ENCODE results near the gene ABTB1. TPM values are rescaled to one million over a fixed set of nuclear protein-coding genes. Genes with fewer than 3 reads are reported as not detected.

Gene ABTB1
- total RNA-seq, 1 experiment from 2014 or later, result 6.9 TPM

DNA sequence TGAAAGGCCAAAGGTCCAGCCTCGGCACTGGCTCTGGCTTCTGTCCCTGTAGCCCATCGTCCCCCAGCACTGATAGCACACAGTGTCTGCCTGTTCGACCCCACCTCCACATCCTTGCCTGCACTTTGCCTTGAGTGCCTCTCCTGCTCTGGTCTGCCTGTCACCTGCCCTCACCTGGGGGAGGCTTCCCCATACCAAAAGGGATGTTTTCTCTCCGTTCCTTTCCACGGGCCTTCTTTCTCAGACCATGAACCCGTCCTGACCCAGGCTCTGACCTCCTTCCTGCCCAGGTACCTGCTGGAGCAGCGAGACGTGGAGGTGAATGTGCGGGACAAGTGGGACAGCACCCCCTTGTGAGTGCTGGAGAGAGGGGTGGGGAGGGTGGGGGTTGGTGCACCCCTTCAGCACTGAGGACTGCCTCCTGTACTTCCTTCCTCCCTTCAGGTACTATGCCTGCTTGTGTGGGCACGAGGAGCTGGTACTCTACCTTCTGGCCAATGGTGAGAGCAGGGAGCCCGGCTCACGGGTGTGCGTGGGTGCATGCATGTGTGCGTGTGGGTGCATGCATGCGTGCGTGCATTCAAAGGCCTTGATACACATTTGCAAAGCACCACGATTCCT is 1.5 kb downstream of the ABTB1 start:
- no TSS peak for BruUV-seq (replicated peaks)
- TF ChIP-seq TCF7L2 (IDR thresholded peaks at IDR 0.05; ENCODE audit: low read depth, low read length) (no peak), SIN3A (IDR thresholded peaks at IDR 0.05; ENCODE audit: borderline replicate concordance, insufficient read depth, low read depth, low read length) (no peak), POLR2AphosphoS5 (IDR thresholded peaks at IDR 0.05; ENCODE audit: low read depth, low read length) (no peak)
- TF ChIP-seq, protein P1, sequence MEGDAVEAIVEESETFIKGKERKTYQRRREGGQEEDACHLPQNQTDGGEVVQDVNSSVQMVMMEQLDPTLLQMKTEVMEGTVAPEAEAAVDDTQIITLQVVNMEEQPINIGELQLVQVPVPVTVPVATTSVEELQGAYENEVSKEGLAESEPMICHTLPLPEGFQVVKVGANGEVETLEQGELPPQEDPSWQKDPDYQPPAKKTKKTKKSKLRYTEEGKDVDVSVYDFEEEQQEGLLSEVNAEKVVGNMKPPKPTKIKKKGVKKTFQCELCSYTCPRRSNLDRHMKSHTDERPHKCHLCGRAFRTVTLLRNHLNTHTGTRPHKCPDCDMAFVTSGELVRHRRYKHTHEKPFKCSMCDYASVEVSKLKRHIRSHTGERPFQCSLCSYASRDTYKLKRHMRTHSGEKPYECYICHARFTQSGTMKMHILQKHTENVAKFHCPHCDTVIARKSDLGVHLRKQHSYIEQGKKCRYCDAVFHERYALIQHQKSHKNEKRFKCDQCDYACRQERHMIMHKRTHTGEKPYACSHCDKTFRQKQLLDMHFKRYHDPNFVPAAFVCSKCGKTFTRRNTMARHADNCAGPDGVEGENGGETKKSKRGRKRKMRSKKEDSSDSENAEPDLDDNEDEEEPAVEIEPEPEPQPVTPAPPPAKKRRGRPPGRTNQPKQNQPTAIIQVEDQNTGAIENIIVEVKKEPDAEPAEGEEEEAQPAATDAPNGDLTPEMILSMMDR (IDR thresholded peaks at IDR 0.05), result no peak
- TF ChIP-seq, protein P2, sequence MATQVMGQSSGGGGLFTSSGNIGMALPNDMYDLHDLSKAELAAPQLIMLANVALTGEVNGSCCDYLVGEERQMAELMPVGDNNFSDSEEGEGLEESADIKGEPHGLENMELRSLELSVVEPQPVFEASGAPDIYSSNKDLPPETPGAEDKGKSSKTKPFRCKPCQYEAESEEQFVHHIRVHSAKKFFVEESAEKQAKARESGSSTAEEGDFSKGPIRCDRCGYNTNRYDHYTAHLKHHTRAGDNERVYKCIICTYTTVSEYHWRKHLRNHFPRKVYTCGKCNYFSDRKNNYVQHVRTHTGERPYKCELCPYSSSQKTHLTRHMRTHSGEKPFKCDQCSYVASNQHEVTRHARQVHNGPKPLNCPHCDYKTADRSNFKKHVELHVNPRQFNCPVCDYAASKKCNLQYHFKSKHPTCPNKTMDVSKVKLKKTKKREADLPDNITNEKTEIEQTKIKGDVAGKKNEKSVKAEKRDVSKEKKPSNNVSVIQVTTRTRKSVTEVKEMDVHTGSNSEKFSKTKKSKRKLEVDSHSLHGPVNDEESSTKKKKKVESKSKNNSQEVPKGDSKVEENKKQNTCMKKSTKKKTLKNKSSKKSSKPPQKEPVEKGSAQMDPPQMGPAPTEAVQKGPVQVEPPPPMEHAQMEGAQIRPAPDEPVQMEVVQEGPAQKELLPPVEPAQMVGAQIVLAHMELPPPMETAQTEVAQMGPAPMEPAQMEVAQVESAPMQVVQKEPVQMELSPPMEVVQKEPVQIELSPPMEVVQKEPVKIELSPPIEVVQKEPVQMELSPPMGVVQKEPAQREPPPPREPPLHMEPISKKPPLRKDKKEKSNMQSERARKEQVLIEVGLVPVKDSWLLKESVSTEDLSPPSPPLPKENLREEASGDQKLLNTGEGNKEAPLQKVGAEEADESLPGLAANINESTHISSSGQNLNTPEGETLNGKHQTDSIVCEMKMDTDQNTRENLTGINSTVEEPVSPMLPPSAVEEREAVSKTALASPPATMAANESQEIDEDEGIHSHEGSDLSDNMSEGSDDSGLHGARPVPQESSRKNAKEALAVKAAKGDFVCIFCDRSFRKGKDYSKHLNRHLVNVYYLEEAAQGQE (IDR thresholded peaks at IDR 0.05; ENCODE audit: insufficient read depth in 1 of 2, low read depth in 2 of 2, low read length in 1 of 2), result no peak
- H3K9me3 ChIP-seq (ENCODE audit: control insufficient read depth, insufficient read depth, low read depth, low read length), result no peaks in the 10 kb centered on the region
- POLR2A ChIA-PET, result no interaction called here
- no peak overlapping the region for H3K27ac ChIP-seq (ENCODE audit: low read length)
- H3K36me3 ChIP-seq (ENCODE audit: control insufficient read depth, insufficient read depth, low read length), result no peaks in the 10 kb centered on the region
- no peak overlapping the region; a peak in 1 of 4 replicates for H3K4me3 ChIP-seq (ENCODE audit: low read depth in 2 of 2, low read length in 2 of 2)
- CTCF ChIA-PET, result no interaction called here
- intact Hi-C loops (cut with micrococcal nuclease; ENCODE audit: unreplicated experiment) (no loop called here), in situ Hi-C loops (cut with HindIII; ENCODE audit: low pct_unique_long_range_greater_than_20kb, low sequenced_read_pairs) (no loop called here)
- H3K4me1 ChIP-seq (ENCODE audit: control insufficient read depth, insufficient read depth, low read length), result peaks cover 4% of the 10 kb centered on the region
- no peak for DNase-seq (ENCODE audit: low read depth, low spot score)
- ATAC-seq, result no peak
- H3K27me3 ChIP-seq (ENCODE audit: control insufficient read depth, insufficient read depth, low read length), result no peaks in the 10 kb centered on the region

DNA sequence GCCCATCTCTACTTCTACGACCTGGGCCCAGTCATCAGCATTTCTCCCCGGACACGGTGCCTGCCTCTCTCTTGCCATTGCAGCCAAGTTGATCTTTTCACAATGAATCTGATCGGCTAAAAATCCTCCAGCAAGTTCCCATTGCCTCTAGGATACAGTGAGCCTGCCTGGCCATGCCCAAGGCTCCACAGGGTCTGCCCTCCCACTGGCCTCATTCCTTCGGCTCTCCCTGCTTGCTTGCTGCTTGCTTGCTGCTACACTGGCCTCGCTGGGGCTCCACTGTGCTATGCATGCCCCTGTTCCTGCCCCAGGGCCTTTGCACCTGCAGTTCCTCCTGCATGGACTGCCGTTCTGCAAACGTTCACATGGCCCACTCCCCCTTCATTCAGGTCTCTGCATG is 2.0 kb downstream of the ABTB1 start:
- BruUV-seq (replicated peaks), result no TSS peak
- Histone ChIP-seq H3K4me1 (ENCODE audit: control insufficient read depth, insufficient read depth, low read length) (peaks cover 4% of the 10 kb centered on the region), H3K27ac (ENCODE audit: low read length) (no peak overlapping the region), H3K9me3 (ENCODE audit: control insufficient read depth, insufficient read depth, low read depth, low read length) (no peaks in the 10 kb centered on the region), H3K4me3 (ENCODE audit: low read depth in 2 of 2, low read length in 2 of 2) (no peak overlapping the region), H3K27me3 (ENCODE audit: control insufficient read depth, insufficient read depth, low read length) (no peaks in the 10 kb centered on the region), H3K36me3 (ENCODE audit: control insufficient read depth, insufficient read depth, low read length) (no peaks in the 10 kb centered on the region)
- POLR2A ChIA-PET, result no interaction called here
- CTCF ChIA-PET, result no interaction called here
- ATAC-seq (no peak), DNase-seq (ENCODE audit: low read depth, low spot score) (no peak)
- intact Hi-C loops (cut with micrococcal nuclease; ENCODE audit: unreplicated experiment), result no loop called here
- in situ Hi-C loops (cut with HindIII; ENCODE audit: low pct_unique_long_range_greater_than_20kb, low sequenced_read_pairs), result no loop called here
- TF ChIP-seq, protein P2 (IDR thresholded peaks at IDR 0.05; ENCODE audit: insufficient read depth in 1 of 2, low read depth in 2 of 2, low read length in 1 of 2), result no peak
- no peak for TF ChIP-seq SIN3A (IDR thresholded peaks at IDR 0.05; ENCODE audit: borderline replicate concordance, insufficient read depth, low read depth, low read length)
- TF ChIP-seq TCF7L2 (IDR thresholded peaks at IDR 0.05; ENCODE audit: low read depth, low read length), result no peak

Data from Panc1 (cell line).